D721Med (cell line): ENCODE measurements around the gene TXNL4B.
"Not testable (repeated sequence)": the region's sequence is repeated elsewhere in the genome, so short reads cannot be mapped to it uniquely, and the experiment has no call there.

ENCODE experiments used
- DNase-seq: peaks from one replicate; pipeline ENCODE4 v3.0.0; 2011; ENCODE audit warnings: low spot score; ENCODE audit not compliant: insufficient read length
- FAIRE-seq: peaks from 2 replicates; lab custom pipeline; 2011; peaks lifted over from hg19 to GRCh38; lab: Jason Lieb, UNC
- CTCF ChIP-seq: IDR thresholded peaks from 2 replicates; pipeline ENCODE4 v1.5.1; 2012; ENCODE audit warnings: mild to moderate bottlenecking, control low read depth; ENCODE audit not compliant: insufficient read depth; ENCODE audit errors: missing control alignments

TXNL4B gene

DNA sequence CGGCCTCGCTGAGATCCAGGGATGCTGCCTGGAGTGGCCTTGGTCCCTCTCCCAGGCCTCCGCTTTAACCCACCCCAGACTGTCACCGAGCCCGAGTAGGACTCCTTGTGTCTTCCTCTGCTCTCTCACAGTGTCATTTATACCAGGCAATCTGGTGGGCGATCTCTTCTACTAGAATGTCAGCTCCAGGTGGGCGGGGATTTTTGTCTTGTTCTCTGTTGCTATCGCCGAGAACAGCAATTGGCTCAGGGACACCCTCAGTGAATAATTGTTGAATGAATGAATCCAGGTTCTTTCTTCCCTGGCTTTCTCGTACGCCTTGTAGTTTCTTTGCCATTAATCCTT is 818 bp upstream of the TXNL4B start:
- TF ChIP-seq CTCF: no peak
- FAIRE-seq: no peak
- no peak for DNase-seq

- no peak for DNase-seq
- no peak for FAIRE-seq
- no peak for TF ChIP-seq CTCF
Measured at GRCh38 chr16:72092832-72093447, 480 bp downstream of the TXNL4B start.

DNA sequence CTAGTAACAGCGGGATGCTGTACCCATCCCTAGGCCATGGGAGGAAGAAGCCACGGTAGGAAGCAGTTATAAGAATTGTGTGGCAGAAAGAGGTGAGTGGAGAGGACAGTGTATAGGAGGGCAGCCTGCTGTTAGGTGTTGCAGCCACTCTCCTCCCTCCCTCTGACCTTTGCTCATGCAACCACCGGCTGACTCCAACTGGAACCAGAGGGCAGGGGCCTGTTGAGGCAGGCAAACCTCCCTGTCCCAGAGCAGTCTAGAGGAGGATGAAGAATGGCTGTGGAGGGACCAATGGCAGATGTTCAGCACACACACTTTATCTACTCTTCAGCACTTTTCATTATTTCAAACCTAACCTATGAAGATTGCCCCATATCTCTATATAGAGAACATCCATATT is 2.2 kb downstream of the TXNL4B start:
- no peak for DNase-seq
- FAIRE-seq: no peak
- TF ChIP-seq CTCF: no peak

- FAIRE-seq (no peak), DNase-seq (no peak)
- TF ChIP-seq CTCF: no peak
Measured at GRCh38 chr16:72085002-72085401, 8.4 kb downstream of the TXNL4B start.

DNA sequence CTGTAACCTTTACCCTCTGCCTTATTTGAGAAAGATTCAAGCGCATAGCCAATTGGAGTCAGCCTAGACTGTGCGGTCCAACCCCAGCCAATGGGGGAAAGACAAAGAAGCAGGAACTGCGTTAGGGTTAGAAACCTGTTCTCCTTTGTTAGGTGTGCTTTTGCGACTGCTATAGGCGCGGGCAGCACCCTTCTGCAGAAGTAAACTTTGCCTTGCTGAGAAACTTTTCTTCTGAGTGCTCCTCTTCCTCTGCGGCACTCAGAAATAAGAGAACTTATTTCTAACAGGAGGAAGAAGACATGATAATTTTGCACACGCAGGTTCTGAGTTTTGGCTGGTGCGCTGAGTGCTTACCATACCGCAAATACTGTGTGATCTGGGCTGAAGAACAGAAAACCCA is 9.0 kb downstream of the TXNL4B start:
- no peak for DNase-seq
- no peak for TF ChIP-seq CTCF
- FAIRE-seq: no peak

- DNase-seq (no peak), FAIRE-seq (no peak)
- TF ChIP-seq CTCF: no peak
Measured at GRCh38 chr16:72083778-72084404, 9.5 kb downstream of the TXNL4B start.

- not testable (repeated sequence) for DNase-seq, FAIRE-seq
Measured at GRCh38 chr16:72076991-72077706, 16.3 kb downstream of the TXNL4B start.

GRCh38 chr16:72075067-72075466 is 18.4 kb downstream of the TXNL4B start:
- DNase-seq, FAIRE-seq: not testable (repeated sequence)
